Left ventricle myocardium superior (tissue), 1 donor: ENCODE results near the gene LEMD1. TPM values are rescaled to one million over a fixed set of nuclear protein-coding genes. Genes with fewer than 3 reads are reported as not detected.

Source experiments
- ATAC-seq: fragments of 200-7000 bp; cut with Tn5 transposase; one replicate; pipeline ENCODE4 v1.9.1; 2020; ENCODE audit warnings: mild to moderate bottlenecking, moderate library complexity
- DNase-seq: peaks from one replicate; pipeline ENCODE4 v3.0.0-alpha.2; 2020
- intact Hi-C: fragments of 100-400 bp; cut with micrococcal nuclease; formaldehyde crosslinking; loops from one replicate; pipeline ENCODE4 v1.11.0; 2022
- total RNA-seq: library from RNA; stranded (reverse); fragmentation: NEBNext Ultra II Directional; extraction: Animal tissue kit (Norgen Biotek cat#: 25700); gene quantifications from one replicate; pipeline ENCODE4 v1.2.1, GENCODE V29; 2021
- donor health status: DM: no; HTN: yes; CAD: no; lungs with severe emphysema.

Gene LEMD1
- total RNA-seq, 1 donor from 2014 or later = not detected

- no peak for ATAC-seq
- intact Hi-C loops = no loop called here
- no peak for DNase-seq
Measured at GRCh38 chr1:205448540-205449253, 26.8 kb upstream of the LEMD1 start.

- ATAC-seq = no peak
- DNase-seq = no peak
- intact Hi-C loops = no loop called here
Measured at GRCh38 chr1:205447457-205448341, 25.8 kb upstream of the LEMD1 start.

- peak; percentile 41 for DNase-seq
- intact Hi-C loops = no loop called here
- peak; percentile 32 for ATAC-seq
Measured at GRCh38 chr1:205446828-205447227, 25.0 kb upstream of the LEMD1 start.

- no peak for DNase-seq
- ATAC-seq = no peak
- intact Hi-C loops = no loop called here
Measured at GRCh38 chr1:205445646-205445935, 23.7 kb upstream of the LEMD1 start.

- ATAC-seq (peak; percentile 69), DNase-seq (peak; percentile 33)
Measured at GRCh38 chr1:205444931-205445645, 23.2 kb upstream of the LEMD1 start.

GRCh38 chr1:205444300-205444930, 22.6 kb upstream of the LEMD1 start:
- DNase-seq = no peak
- intact Hi-C loops = no loop called here
- ATAC-seq = no peak

More at GRCh38 chr1:205444931-205445645, 23.2 kb upstream of the LEMD1 start:
- intact Hi-C loops = no loop called here

- ATAC-seq (no peak), DNase-seq (no peak)
- intact Hi-C loops = no loop called here
Measured at GRCh38 chr1:205443585-205444299, 21.9 kb upstream of the LEMD1 start.

GRCh38 chr1:205442051-205442725, 20.3 kb upstream of the LEMD1 start:
- intact Hi-C loops = no loop called here
- no peak for DNase-seq

GRCh38 chr1:205441716-205442050, 19.8 kb upstream of the LEMD1 start:
- no peak for ATAC-seq
- intact Hi-C loops = no loop called here
- no peak for DNase-seq

More at GRCh38 chr1:205442051-205442725, 20.3 kb upstream of the LEMD1 start:
- no peak for ATAC-seq

GRCh38 chr1:205441318-205441633, 19.4 kb upstream of the LEMD1 start:
- intact Hi-C loops = no loop called here
- DNase-seq (no peak), ATAC-seq (no peak)

GRCh38 chr1:205440476-205441317, 18.8 kb upstream of the LEMD1 start:
- ATAC-seq = peak; percentile 39
- intact Hi-C loops = no loop called here
- peak; percentile 48 for DNase-seq

GRCh38 chr1:205440121-205440475, 18.2 kb upstream of the LEMD1 start:
- DNase-seq = no peak
- intact Hi-C loops = no loop called here
- ATAC-seq = no peak

- peak; percentile 92 for ATAC-seq
- intact Hi-C loops = no loop called here
- peak; percentile 88 for DNase-seq
Measured at GRCh38 chr1:205438213-205439158, 16.6 kb upstream of the LEMD1 start.

- intact Hi-C loops = no loop called here
- DNase-seq (no peak), ATAC-seq (no peak)
Measured at GRCh38 chr1:205437570-205437969, 15.7 kb upstream of the LEMD1 start.

- DNase-seq = no peak
- intact Hi-C loops = no loop called here
- ATAC-seq = no peak
Measured at GRCh38 chr1:205436776-205437410, 15.0 kb upstream of the LEMD1 start.
